HG02884 (cell line): ENCODE results near the gene PRPF38A.

Experiments
- ATAC-seq: cut with Tn5 transposase; IDR thresholded peaks from one replicate; pipeline ENCODE4 v1.9.1; 2021; ENCODE audit warnings: mild to moderate bottlenecking, moderate library complexity; ENCODE audit not compliant: unreplicated experiment

The PRPF38A gene

DNA sequence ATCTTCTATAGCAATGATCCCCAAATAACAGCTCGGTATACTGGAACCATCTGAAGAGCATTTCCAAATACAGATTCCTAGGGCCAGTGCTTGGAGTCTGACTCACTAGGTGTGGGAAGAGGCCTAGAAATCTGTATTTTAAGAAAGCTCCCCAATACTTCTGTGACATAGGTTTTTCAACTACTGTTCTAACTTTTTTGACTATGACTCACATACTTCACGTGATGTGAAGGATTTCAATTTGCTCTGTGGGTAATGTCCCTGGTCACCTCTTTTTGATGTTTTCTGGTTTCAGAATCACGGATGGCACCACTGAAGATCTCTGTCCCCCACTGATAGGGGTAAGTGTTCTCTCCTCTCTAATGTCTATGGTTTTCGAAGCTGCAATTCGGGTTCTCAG lies 11.2 kb upstream of the PRPF38A start:
- no peak for ATAC-seq

- no peak for ATAC-seq
Measured at GRCh38 chr1:52399629-52400028, 4.8 kb upstream of the PRPF38A start.

- no peak for ATAC-seq
Measured at GRCh38 chr1:52400131-52400530, 4.3 kb upstream of the PRPF38A start.

- ATAC-seq, result no peak
Measured at GRCh38 chr1:52402860-52403240, 1.6 kb upstream of the PRPF38A start.

- peak; percentile 36 for ATAC-seq
Measured at GRCh38 chr1:52403566-52404115, 761 bp upstream of the PRPF38A start.

GRCh38 chr1:52404975-52405338 lies 555 bp downstream of the PRPF38A start:
- ATAC-seq, result no peak

DNA sequence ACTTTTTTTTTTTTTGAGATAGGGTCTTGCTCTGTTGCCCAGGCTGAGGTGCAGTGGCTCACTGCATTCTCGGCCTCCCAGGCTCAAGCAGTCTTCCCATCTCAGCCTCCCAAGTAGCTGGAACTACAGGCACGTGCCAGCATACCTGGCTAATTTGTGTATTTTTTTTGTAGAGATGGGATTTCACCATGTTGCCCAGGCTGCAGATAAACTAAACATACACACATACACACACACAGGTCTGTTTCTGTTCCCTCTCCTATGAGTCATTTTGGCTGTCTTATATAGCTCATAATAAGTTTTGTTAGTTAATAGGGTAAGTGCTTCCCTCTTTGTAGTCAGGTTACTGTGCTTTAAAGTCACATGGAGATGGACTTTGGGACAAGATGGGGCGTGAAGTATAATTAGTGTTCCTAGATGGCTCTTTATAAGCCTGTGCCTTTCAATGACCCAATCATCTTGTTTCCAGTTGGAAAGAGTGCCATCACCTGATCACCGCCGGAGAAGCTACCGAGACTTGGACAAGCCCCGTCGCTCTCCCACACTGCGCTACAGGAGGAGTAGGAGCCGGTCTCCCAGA lies 9.1 kb downstream of the PRPF38A start:
- no peak for ATAC-seq

- ATAC-seq, result no peak
Measured at GRCh38 chr1:52414942-52415341, 10.5 kb downstream of the PRPF38A start.

DNA sequence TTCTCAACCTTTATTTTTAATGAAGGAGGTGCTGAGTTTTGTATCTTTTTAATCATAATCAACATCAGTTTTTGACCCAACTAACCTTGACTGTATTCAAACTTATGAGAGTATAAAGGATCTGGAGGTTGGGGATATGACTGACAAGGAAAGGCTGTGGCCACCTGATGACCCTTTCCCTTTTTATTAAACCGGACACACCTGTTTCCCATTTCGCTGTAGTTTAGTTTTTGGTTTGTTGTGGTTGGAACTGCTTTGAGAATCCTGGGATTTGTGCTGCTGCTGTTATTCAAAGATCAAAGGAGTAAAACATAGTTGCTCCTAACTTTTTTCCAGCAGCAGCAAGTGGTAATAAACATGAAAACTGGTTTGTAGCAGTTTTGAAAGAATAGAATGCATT lies 12.4 kb downstream of the PRPF38A start:
- ATAC-seq, result no peak

DNA sequence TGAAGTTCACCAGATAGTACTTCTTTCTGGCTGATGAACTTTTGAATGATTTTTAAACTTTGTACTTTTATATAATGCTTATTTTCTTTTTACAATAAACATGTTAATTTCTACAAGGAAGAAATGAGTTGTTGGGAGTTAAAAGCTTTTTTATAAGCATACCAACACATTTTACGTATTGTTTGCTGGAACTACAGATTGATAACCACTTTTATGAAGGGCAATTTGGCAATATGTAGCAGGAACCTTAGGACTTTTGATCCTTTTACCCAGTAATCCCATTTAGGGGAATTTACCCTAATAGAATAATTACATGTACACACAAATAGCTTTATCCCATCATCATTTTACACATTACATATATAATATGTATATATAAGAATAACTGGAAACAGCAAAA lies 16.3 kb downstream of the PRPF38A start:
- no peak for ATAC-seq

DNA sequence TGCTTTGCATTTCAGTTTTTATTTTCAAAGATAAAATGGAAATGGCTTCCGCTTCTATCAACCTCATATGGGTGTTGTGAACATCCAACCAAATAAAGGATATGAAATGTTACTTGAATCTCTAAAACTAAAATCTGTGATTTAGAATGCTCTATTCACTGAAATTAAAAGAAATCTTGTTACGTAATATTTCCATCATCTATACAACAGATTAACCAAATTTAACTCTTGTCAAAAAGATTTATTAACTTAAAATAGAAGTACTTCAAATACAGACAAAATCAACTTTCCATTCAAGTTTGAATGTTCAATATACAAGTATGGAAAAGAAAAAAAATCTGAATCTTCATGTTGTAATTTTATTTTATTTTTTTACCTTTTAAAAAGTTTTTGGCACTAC lies 18.7 kb downstream of the PRPF38A start:
- no peak for ATAC-seq

- ATAC-seq, result no peak
Measured at GRCh38 chr1:52423771-52424170, 19.4 kb downstream of the PRPF38A start.

- no peak for ATAC-seq
Measured at GRCh38 chr1:52424231-52424636, 19.8 kb downstream of the PRPF38A start.

- ATAC-seq, result no peak
Measured at GRCh38 chr1:52424813-52425212, 20.4 kb downstream of the PRPF38A start.

GRCh38 chr1:52426371-52426770 lies 22.0 kb downstream of the PRPF38A start:
- ATAC-seq, result no peak

DNA sequence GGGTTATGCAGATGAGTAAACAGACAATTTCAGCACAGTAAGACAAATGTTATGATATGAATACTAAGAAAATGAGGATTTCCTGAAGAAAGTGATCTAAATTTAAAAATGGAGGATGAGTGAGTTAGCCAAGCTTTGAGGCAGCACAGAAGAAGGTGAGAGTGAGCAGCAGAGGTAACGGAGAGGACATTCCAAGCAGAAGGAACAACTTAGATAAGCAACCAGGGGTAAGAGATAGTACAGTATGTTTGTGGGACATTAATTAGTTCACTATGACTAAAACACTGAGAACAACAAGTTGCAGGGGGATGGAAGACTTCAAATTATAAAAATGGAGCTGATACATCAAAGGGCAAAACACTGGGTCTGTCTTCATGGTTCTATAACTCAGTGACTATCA lies 22.8 kb downstream of the PRPF38A start:
- ATAC-seq, result no peak

DNA sequence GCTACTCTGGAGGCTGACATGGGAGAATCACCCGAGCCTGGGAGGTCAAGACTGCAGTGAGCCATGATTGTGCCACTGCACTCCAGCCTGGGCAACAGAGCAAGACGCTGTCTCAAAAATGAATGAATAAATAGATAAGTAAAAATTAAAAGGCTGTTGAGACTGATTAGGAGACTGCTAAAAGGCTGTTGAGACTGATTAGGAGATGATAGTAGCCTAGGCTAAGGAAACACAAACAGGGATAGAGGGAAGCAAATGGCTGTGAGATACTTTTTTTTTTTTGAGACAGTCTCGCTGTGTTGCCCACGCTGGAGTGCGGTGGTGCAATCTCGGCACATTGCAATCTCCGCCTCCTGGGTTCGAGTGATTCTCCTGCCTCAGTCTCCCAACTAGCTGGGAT lies 28.4 kb downstream of the PRPF38A start:
- ATAC-seq, result no peak

GRCh38 chr1:52435211-52435610 lies 30.8 kb downstream of the PRPF38A start:
- no peak for ATAC-seq

GRCh38 chr1:52435650-52436049 lies 31.2 kb downstream of the PRPF38A start:
- ATAC-seq, result no peak

- no peak for ATAC-seq
Measured at GRCh38 chr1:52436817-52437216, 32.4 kb downstream of the PRPF38A start.

GRCh38 chr1:52439976-52440375 lies 35.6 kb downstream of the PRPF38A start:
- no peak for ATAC-seq

GRCh38 chr1:52444463-52444862 lies 40.1 kb downstream of the PRPF38A start:
- no peak for ATAC-seq

DNA sequence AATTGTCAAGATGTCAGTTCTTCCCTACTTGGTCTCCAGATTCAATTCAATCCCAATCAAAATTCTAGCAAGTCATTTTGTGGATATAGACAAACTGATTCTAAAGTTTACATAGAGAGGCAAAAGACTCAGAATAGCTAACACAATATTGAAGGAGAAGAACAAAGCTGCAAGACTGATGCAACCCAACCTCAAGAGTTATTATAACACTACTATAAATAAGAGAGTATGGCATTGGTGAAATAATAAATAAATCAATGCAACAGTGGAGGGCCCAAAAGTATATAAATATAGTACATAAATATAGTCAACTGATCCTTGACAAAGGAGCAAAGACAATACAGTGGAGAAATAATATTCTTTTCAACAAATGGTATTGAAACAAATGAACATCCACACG lies 49.7 kb downstream of the PRPF38A start:
- no peak for ATAC-seq
